DND-41 (cell line): ENCODE results near the gene AADACL2.
"Not testable (repeated sequence)": the region's sequence is repeated elsewhere in the genome, so short reads cannot be mapped to it uniquely, and the experiment has no call there.

Source experiments
- ATAC-seq: fragments of 200-7000 bp; cut with Tn5 transposase; 3 replicates; pipeline ENCODE4 v1.9.1; 2021; ENCODE audit warnings: low read depth; ENCODE audit not compliant: insufficient read depth
- DNase-seq: peaks from one replicate; pipeline ENCODE4 v3.0.0-alpha.2; 2020
- H2AFZ ChIP-seq: 2 replicates; pipeline ENCODE4 v1.6.0; 2012; ENCODE audit warnings: low read depth, low read length
- H3K27ac ChIP-seq: 2 replicates; pipeline ENCODE4 v1.5.1; 2012; ENCODE audit warnings: low read length, inconsistent platforms
- H3K27me3 ChIP-seq: fragments of 200-600 bp; sonication (generic); 2 replicates; pipeline ENCODE4 v1.6.0; 2012; ENCODE audit warnings: low read length, mild to moderate bottlenecking, inconsistent platforms; ENCODE audit not compliant: insufficient read depth, poor library complexity
- H3K36me3 ChIP-seq: 2 replicates; pipeline ENCODE4 v1.5.1; 2012; ENCODE audit warnings: low read length, inconsistent platforms; ENCODE audit not compliant: insufficient read depth
- H3K4me1 ChIP-seq: 2 replicates; pipeline ENCODE4 v1.5.1; 2012; ENCODE audit warnings: mild to moderate bottlenecking, low read length; ENCODE audit not compliant: insufficient read depth
- H3K4me2 ChIP-seq: 2 replicates; pipeline ENCODE4 v1.6.0; 2012; ENCODE audit warnings: mild to moderate bottlenecking, moderate library complexity, low read length, inconsistent platforms; ENCODE audit not compliant: insufficient read depth
- H3K4me3 ChIP-seq, 2 experiments: fragments of 200-600 bp in 1 of 2; shearing (Covaris generic) in 1 of 2; 2 replicates each; pipeline ENCODE4 v1.5.1; 2012 to 2016; ENCODE audit warnings: inconsistent platforms in 2 of 2, low read length in 2 of 2, mild to moderate bottlenecking in 2 of 2, low read depth in 1 of 2, moderate library complexity in 1 of 2
- H3K79me2 ChIP-seq: 2 replicates; pipeline ENCODE4 v1.6.0; 2012; ENCODE audit warnings: low read length, inconsistent platforms; ENCODE audit not compliant: insufficient read depth
- H3K9ac ChIP-seq: 2 replicates; pipeline ENCODE4 v1.6.0; 2012; ENCODE audit warnings: low read depth, mild to moderate bottlenecking, inconsistent platforms, low read length, moderate library complexity
- H3K9me3 ChIP-seq: 2 replicates; pipeline ENCODE4 v1.5.1; 2012; ENCODE audit warnings: low read length, moderate library complexity, mild to moderate bottlenecking, inconsistent platforms; ENCODE audit not compliant: insufficient read depth, severe bottlenecking
- H4K20me1 ChIP-seq: 2 replicates; pipeline ENCODE4 v1.6.0; 2012; ENCODE audit warnings: low read length; ENCODE audit not compliant: insufficient read depth
- EZH2 ChIP-seq: IDR thresholded peaks from 3 replicates; pipeline ENCODE4 v1.6.1; 2012; ENCODE audit warnings: borderline replicate concordance, low read depth, mild to moderate bottlenecking, moderate library complexity, low read length, inconsistent platforms; ENCODE audit not compliant: severe bottlenecking
- TF ChIP-seq, protein P1 (sequence below): IDR thresholded peaks from 2 replicates; pipeline ENCODE4 v1.5.1; 2012; ENCODE audit warnings: borderline replicate concordance, low read length, moderate library complexity, mild to moderate bottlenecking; ENCODE audit not compliant: poor library complexity, severe bottlenecking; ENCODE audit errors: extremely low read depth

AADACL2 gene

DNA sequence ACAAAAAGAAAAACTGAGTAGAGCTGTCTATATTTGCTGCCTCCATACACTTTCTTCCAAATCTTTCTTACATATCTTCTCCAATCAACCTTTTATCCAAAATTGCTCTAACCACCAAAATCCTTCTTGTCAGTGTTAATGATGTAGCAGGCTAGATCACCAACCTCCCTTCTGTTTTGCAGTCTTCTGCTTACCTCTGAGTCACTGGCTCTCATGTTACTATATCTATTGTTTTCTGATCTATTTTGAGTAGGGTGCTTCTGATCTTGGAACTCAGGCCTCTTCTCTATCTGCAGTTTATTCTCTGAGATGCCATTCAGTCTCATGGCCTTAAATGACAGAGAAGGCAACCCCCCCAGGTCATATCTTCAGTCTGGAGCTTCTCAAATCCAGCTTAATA lies 53.9 kb downstream of the AADACL2 start:
- Histone ChIP-seq H3K27me3 (no peaks in the 10 kb centered on the region), H3K4me2 (no peak overlapping the region), H3K9ac (no peak overlapping the region), H3K4me1 (no peaks in the 10 kb centered on the region), H3K4me3 (no peak overlapping the region), H3K79me2 (no peaks in the 10 kb centered on the region), H3K27ac (no peak overlapping the region), H4K20me1 (no peaks in the 10 kb centered on the region), H3K36me3 (no peaks in the 10 kb centered on the region), H2AFZ (no peak overlapping the region), H3K9me3 (no peaks in the 10 kb centered on the region)
- TF ChIP-seq EZH2: no peak
- TF ChIP-seq, protein P1, sequence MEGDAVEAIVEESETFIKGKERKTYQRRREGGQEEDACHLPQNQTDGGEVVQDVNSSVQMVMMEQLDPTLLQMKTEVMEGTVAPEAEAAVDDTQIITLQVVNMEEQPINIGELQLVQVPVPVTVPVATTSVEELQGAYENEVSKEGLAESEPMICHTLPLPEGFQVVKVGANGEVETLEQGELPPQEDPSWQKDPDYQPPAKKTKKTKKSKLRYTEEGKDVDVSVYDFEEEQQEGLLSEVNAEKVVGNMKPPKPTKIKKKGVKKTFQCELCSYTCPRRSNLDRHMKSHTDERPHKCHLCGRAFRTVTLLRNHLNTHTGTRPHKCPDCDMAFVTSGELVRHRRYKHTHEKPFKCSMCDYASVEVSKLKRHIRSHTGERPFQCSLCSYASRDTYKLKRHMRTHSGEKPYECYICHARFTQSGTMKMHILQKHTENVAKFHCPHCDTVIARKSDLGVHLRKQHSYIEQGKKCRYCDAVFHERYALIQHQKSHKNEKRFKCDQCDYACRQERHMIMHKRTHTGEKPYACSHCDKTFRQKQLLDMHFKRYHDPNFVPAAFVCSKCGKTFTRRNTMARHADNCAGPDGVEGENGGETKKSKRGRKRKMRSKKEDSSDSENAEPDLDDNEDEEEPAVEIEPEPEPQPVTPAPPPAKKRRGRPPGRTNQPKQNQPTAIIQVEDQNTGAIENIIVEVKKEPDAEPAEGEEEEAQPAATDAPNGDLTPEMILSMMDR: no peak
- no peak for DNase-seq
- ATAC-seq: no peak

DNA sequence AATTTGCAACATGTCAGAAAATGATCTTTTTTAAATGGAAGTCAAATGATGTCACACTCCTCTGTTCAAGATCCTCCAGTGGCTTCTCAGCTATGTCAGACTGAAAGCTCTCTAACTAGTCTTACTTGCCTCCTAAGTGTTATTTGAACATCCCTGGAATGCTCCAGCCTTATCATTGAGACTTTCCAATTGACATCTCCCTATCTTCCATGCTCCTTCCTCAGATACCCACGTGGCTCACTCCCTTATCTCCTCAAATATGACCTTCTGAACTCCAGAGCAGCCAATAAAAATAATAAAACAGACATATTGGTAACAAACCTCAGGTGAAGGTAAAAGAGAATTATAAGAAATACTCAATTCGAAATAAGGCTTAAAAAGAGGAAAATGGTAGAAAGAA lies 54.7 kb downstream of the AADACL2 start:
- no peak for ATAC-seq
- TF ChIP-seq, protein P1: no peak
- TF ChIP-seq EZH2: no peak

DNA sequence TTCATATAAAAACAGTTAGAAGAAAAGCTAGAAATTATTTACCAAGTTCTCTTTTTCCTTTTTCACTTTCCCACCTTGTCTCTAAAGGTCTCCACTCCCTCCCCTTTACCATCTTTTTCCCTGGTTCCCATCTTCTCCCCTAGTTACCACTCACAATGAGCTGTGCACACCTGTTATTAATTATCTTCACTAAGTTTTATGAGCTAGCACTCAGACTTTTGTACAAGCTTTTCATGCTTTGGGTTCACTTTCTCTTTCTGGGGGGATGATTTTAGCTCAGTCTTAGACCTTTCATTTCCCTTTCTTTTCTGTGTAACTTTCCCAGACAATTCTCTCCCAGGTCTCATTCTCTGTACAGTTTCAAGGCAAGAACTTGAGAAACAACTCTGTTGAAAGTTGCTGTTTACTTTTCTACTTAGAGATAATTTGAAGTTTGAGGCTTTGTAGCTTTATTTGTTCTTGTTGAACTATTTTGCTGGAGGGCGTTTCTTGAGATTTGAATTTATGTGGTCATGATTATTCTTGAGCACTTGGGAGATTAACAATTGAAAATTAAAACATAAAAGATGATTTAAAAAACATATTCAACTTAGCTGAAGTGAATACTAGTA lies 56.2 kb downstream of the AADACL2 start:
- H3K4me1 ChIP-seq: no peaks in the 10 kb centered on the region
- no peaks in the 10 kb centered on the region for H3K9me3 ChIP-seq
- ATAC-seq (no peak), DNase-seq (no peak)
- no peak overlapping the region for H2AFZ ChIP-seq
- TF ChIP-seq EZH2: no peak
- TF ChIP-seq, protein P1: no peak
- no peak overlapping the region for H3K9ac ChIP-seq
- H3K79me2 ChIP-seq: no peaks in the 10 kb centered on the region
- H3K4me2 ChIP-seq: no peak overlapping the region
- H3K36me3 ChIP-seq: no peaks in the 10 kb centered on the region
- H4K20me1 ChIP-seq: no peaks in the 10 kb centered on the region
- H3K4me3 ChIP-seq: no peak overlapping the region
- no peak overlapping the region for H3K27ac ChIP-seq
- no peaks in the 10 kb centered on the region for H3K27me3 ChIP-seq

More for the DNA sequence above, 54.7 kb downstream of the AADACL2 start:
- no peak overlapping the region for H3K27ac ChIP-seq
- H3K36me3 ChIP-seq: no peaks in the 10 kb centered on the region
- H2AFZ ChIP-seq: no peak overlapping the region
- no peak for DNase-seq
- H3K4me2 ChIP-seq: no peak overlapping the region
- no peaks in the 10 kb centered on the region for H3K4me1 ChIP-seq
- H3K79me2 ChIP-seq: no peaks in the 10 kb centered on the region
- no peaks in the 10 kb centered on the region for H3K9me3 ChIP-seq
- no peak overlapping the region for H3K4me3 ChIP-seq
- no peak overlapping the region for H3K9ac ChIP-seq
- H3K27me3 ChIP-seq: no peaks in the 10 kb centered on the region
- no peaks in the 10 kb centered on the region for H4K20me1 ChIP-seq

DNA sequence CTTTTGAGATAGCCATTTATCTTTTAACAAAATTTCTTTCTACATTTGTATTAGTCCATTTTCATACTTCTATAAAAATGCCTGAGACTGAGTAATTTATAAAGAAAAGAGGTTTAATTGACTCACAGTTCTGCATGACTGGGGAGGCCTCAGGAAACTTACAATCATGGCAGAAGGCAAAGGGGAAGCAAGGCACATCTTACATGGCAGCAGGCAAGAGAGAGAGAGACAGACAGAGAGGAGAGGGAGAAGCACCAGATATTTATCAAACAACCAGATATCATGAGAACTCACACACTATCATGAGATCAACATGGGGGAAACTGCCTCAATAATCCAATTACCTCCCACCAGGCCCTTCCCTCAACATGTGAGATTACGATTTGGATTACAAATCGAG lies 57.0 kb downstream of the AADACL2 start:
- H3K4me3 ChIP-seq, H4K20me1 ChIP-seq, H2AFZ ChIP-seq, H3K4me2 ChIP-seq, H3K27ac ChIP-seq, H3K4me1 ChIP-seq, H3K27me3 ChIP-seq, H3K9ac ChIP-seq, H3K79me2 ChIP-seq, H3K9me3 ChIP-seq, H3K36me3 ChIP-seq, ATAC-seq, DNase-seq: not testable (repeated sequence)
